Sigmoid colon (tissue), 7 donors: ENCODE results near the gene ATP6V1D. TPM values are rescaled to one million over a fixed set of nuclear protein-coding genes. Genes with fewer than 3 reads are reported as not detected.

Source experiments
- DNase-seq: peaks from one replicate; pipeline ENCODE4 v3.0.0-alpha.2; 2019
- H3K27ac ChIP-seq, 4 donors: fragments of 200-600 bp; sonication (generic); one replicate each; pipeline ENCODE4 v1.5.1; 2016 to 2019; ENCODE audit warnings: mild to moderate bottlenecking in 1 of 4
- H3K27me3 ChIP-seq, 3 donors: fragments of 200-600 bp; sonication (generic); one replicate each; pipeline ENCODE4 v1.5.1; 2019; ENCODE audit warnings: mild to moderate bottlenecking in 1 of 3
- H3K36me3 ChIP-seq, 4 donors: fragments of 200-600 bp; sonication (generic); one replicate each; pipeline ENCODE4 v1.5.1; 2016 to 2019
- H3K4me1 ChIP-seq, 4 donors: fragments of 200-600 bp; sonication (generic); one replicate each; pipeline ENCODE4 v1.5.1; 2017 to 2019
- H3K4me3 ChIP-seq, 4 donors: fragments of 200-600 bp; sonication (generic); one replicate each; pipeline ENCODE4 v1.5.1; 2017 to 2019; ENCODE audit warnings: mild to moderate bottlenecking in 2 of 4, moderate library complexity in 1 of 4
- H3K9me3 ChIP-seq, 4 donors: fragments of 200-600 bp in 3 of 4; sonication (generic) in 3 of 4; one replicate each; pipeline versions ENCODE4 v1.5.1 to v1.6.1; 2013 to 2019
- EP300 ChIP-seq, 4 donors: sonication (generic); formaldehyde crosslinking; IDR thresholded peaks; one replicate each; pipeline ENCODE4 v1.6.1; 2017; ENCODE audit warnings: antibody characterized with exemption in 4 of 4
- POLR2A ChIP-seq, 2 donors: fragments of 450-650 bp; IDR thresholded peaks; one replicate each; pipeline ENCODE4 v1.6.1; 2016; ENCODE audit warnings: antibody characterized with exemption in 2 of 2, mild to moderate bottlenecking in 2 of 2, moderate library complexity in 2 of 2
- POLR2AphosphoS5 ChIP-seq, 4 donors: sonication (generic); formaldehyde crosslinking; IDR thresholded peaks; one replicate each; pipeline ENCODE4 v1.6.1; 2017; ENCODE audit warnings: antibody characterized with exemption in 4 of 4
- WGBS, 2 donors: extraction: QIAGEN DNeasy Blood & Tissue Kit; methylation state at CpG; one replicate each; pipeline ENCODE4 v1.1.7; 2013; 5-methylcytosine and 5-hydroxymethylcytosine counted together
- intact Hi-C: fragments of 100-400 bp; cut with DNase I; formaldehyde crosslinking; loops from one replicate; pipeline ENCODE4 v1.15.1; 2023
- polyA plus RNA-seq, 3 donors: library from polyadenylated mRNA; stranded (reverse); fragments of 200-250 nt; gene quantifications; one replicate each; pipeline ENCODE4 v1.2.3, GENCODE V29; 2013
- total RNA-seq, 4 donors: library from RNA; depleted of rRNA; stranded (reverse); fragments of >200 nt; gene quantifications; one replicate each; pipeline ENCODE4 v1.1.0, GENCODE V29; 2016
- TF ChIP-seq, protein P1 (sequence below), 4 experiments: fragments of 450-650 bp in 3 of 4; fragments of 200-600 bp in 1 of 4; IDR thresholded peaks; one replicate each; pipeline ENCODE4 v1.5.1; 2016 to 2019; ENCODE audit warnings: antibody characterized with exemption in 4 of 4, mild to moderate bottlenecking in 3 of 4, moderate library complexity in 2 of 4
- donor health status: healthy with polysubstance abuse.
- donor health status: Bipolar disorder and iron deficiency.
- donor health status: healthy.

The ATP6V1D gene
- total and polyA plus RNA-seq, 7 donors = 64.1 to 181 (median 79.7) TPM

DNA sequence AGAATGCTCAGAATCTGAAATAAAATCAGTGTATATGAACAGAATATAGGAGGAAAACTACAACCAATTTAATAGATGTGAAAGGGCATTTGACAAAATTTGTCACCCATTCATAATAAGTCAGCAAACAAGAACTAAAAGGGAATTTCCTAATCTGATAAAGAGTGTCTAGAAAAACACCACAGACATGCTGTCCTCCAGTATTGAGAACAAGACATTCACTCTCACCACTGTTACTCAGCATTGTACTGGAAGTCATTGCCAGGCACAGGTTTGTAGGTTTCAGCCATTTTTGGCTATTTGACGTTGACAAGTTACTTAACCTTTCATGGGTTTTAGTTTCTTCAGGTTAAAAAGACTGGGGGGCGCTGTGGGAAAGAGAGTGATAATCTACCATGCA is 13.7 kb upstream of the ATP6V1D start:
- TF ChIP-seq POLR2A (IDR thresholded peaks at IDR 0.05) = no peak
- TF ChIP-seq, protein P1, sequence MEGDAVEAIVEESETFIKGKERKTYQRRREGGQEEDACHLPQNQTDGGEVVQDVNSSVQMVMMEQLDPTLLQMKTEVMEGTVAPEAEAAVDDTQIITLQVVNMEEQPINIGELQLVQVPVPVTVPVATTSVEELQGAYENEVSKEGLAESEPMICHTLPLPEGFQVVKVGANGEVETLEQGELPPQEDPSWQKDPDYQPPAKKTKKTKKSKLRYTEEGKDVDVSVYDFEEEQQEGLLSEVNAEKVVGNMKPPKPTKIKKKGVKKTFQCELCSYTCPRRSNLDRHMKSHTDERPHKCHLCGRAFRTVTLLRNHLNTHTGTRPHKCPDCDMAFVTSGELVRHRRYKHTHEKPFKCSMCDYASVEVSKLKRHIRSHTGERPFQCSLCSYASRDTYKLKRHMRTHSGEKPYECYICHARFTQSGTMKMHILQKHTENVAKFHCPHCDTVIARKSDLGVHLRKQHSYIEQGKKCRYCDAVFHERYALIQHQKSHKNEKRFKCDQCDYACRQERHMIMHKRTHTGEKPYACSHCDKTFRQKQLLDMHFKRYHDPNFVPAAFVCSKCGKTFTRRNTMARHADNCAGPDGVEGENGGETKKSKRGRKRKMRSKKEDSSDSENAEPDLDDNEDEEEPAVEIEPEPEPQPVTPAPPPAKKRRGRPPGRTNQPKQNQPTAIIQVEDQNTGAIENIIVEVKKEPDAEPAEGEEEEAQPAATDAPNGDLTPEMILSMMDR (IDR thresholded peaks at IDR 0.05) = no peak
- TF ChIP-seq EP300 (IDR thresholded peaks at IDR 0.05) = no peak
- TF ChIP-seq POLR2AphosphoS5 (IDR thresholded peaks at IDR 0.05) = no peak
- peaks cover 0 to 100% (median 23%) of the 10 kb centered on the region in 4 donors for H3K36me3 ChIP-seq
- no peaks in the 10 kb centered on the region for H3K27me3 ChIP-seq
- no peak overlapping the region for H3K4me3 ChIP-seq
- H3K27ac ChIP-seq = no peak overlapping the region
- H3K9me3 ChIP-seq = no peaks in the 10 kb centered on the region
- WGBS, 2 donors = 81 to 87% methylated on average over 2 of the region's 2 CpGs
- no peak for DNase-seq
- no peaks in the 10 kb centered on the region for H3K4me1 ChIP-seq
- intact Hi-C loops = no loop called here

DNA sequence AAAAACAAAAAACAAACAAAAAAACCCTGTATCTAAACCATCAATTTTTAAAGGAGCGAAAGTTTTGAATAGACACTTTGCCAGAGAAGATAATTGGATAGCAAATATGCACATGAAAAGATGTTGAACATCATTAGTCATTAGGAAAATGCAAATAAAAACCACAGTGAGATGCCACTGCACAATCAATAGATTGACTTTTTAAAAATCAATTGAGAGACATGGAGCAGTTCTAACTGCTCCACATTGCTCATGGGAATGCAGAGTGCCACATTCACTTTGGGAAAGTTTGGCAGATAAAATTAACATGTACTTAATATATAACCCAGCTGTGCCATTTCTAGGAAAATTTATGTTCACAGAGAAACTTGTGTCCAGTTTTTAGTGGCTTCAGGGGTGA is 13.2 kb upstream of the ATP6V1D start:
- DNase-seq = no peak
- intact Hi-C loops = no loop called here
- Histone ChIP-seq H3K9me3 (no peaks in the 10 kb centered on the region), H3K27me3 (no peaks in the 10 kb centered on the region), H3K36me3 (peaks cover 0 to 100% (median 27%) of the 10 kb centered on the region in 4 donors), H3K4me3 (no peak overlapping the region), H3K4me1 (peaks cover 0 to 3% (median 0%) of the 10 kb centered on the region in 4 donors), H3K27ac (no peak overlapping the region)
- 97 to 99% methylated on average over 1 of the region's 1 CpG for WGBS, 2 donors
- TF ChIP-seq POLR2A (IDR thresholded peaks at IDR 0.05) = no peak
- TF ChIP-seq POLR2AphosphoS5 (IDR thresholded peaks at IDR 0.05) = no peak
- no peak for TF ChIP-seq EP300 (IDR thresholded peaks at IDR 0.05)
- TF ChIP-seq, protein P1 (IDR thresholded peaks at IDR 0.05) = no peak

DNA sequence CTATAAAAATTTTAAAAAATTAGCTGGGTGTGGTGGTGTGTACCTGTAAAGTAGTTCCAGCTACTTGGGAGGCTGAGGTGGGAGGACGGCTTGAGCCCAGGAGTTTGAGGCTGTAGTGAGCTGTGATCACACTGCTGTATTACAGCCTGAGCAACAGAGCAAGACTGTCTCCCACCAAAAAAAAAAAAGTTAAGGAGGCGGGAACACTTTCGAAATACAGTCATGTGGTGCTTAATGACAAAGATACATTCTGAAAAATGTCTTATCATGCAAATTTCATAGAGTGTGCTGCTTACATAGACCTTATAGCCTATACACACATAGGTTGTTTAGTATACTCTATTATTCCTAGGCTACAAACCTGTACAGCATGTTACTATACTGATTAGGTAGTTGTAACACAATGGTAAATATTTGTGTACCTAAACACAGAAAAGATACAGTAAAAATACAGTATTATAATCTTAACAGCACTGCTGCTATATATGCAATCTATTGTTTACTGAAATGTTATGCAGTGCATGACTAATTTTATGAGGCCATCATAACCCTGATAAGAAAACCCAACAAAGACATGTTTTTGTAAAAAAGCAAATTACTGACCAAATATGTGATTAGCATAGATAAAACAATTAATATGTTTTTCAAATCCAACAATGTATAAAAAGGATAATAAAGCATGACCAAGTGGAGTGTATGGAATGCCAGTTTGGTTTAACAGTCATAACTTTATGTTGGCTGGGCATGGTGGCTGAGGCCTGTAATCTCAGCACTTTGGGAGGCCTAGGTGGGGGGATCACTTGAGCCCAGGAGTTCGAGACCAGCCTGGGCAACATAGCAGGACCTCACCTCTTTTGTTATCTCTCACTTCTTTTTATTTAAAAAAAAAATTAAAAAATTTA is 11.9 kb upstream of the ATP6V1D start:
- intact Hi-C loops = no loop called here
- Histone ChIP-seq H3K4me1 (peaks cover 0 to 4% (median 0%) of the 10 kb centered on the region in 4 donors), H3K4me3 (no peak overlapping the region), H3K9me3 (no peaks in the 10 kb centered on the region), H3K27me3 (no peaks in the 10 kb centered on the region), H3K36me3 (peaks cover 7 to 100% (median 29%) of the 10 kb centered on the region in 4 donors), H3K27ac (no peak overlapping the region)
- 92% methylated on average over 4 of the region's 4 CpGs for WGBS, 2 donors
- no peak for DNase-seq
- TF ChIP-seq POLR2AphosphoS5 (IDR thresholded peaks at IDR 0.05) (no peak), EP300 (IDR thresholded peaks at IDR 0.05) (no peak), POLR2A (IDR thresholded peaks at IDR 0.05) (no peak)
- TF ChIP-seq, protein P1 (IDR thresholded peaks at IDR 0.05) = no peak

DNA sequence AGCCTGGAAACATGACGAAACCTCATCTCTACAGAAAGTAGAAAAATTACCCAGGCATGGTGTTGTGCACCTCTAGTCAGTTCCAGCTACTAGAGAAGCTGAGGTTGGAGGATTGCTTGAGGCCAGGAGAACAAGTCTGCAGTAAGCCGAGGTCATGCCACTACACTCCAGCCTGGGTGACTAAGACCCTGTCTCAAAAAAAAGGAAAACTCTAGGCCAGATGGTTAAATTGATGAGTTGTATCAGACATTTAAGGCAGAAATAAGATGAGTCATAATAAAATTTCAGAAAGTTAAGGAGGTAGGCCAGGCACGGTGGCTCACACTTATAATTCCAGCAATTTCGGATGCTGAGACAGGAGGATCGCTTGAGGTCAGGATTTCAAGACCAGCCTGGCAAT is 11.2 kb upstream of the ATP6V1D start:
- no peak overlapping the region for H3K27ac ChIP-seq
- H3K36me3 ChIP-seq = peaks cover 7 to 100% (median 34%) of the 10 kb centered on the region in 4 donors
- H3K4me1 ChIP-seq = peaks cover 0 to 4% (median 0%) of the 10 kb centered on the region in 4 donors
- no peak for DNase-seq
- H3K27me3 ChIP-seq = no peaks in the 10 kb centered on the region
- no peak overlapping the region for H3K4me3 ChIP-seq
- TF ChIP-seq POLR2AphosphoS5 (IDR thresholded peaks at IDR 0.05) = no peak
- TF ChIP-seq EP300 (IDR thresholded peaks at IDR 0.05) = no peak
- TF ChIP-seq POLR2A (IDR thresholded peaks at IDR 0.05) = no peak
- TF ChIP-seq, protein P1 (IDR thresholded peaks at IDR 0.05) = no peak
- intact Hi-C loops = no loop called here
- WGBS, 2 donors = 86 to 95% methylated on average over 5 of the region's 5 CpGs
- no peaks in the 10 kb centered on the region for H3K9me3 ChIP-seq
